ENCODE results near the gene PPP4R4.

Gene PPP4R4

GRCh38 chr14:94128216-94128839 lies 45.8 kb upstream of the PPP4R4 start:
- no peak for TF ChIP-seq CTCF (conservative IDR thresholded peaks at IDR 0.05; ENCODE audit: low read depth, low read length)
- DNase-seq (ENCODE audit: low read depth), result no peak
- no peak overlapping the region for H3K4me3 ChIP-seq (ENCODE audit: low read depth, low read length)

- H3K4me3 ChIP-seq (ENCODE audit: low read depth, low read length), result peak within 1 kb of the TSS; percentile 76
- peak; percentile 81 for DNase-seq (ENCODE audit: low read depth)
- peak; percentile 40 for TF ChIP-seq CTCF (conservative IDR thresholded peaks at IDR 0.05; ENCODE audit: low read depth, low read length)
Observed at GRCh38 chr14:94129111-94129757, 44.9 kb upstream of the PPP4R4 start, which contains the start of gene IFI27L2. IFI27L2 (minus strand) TSS chr14:94129604; CDS start chr14:94129564, 40 bp downstream.

- peak; percentile 61 for DNase-seq (ENCODE audit: low read depth)
- peak overlapping the region; percentile 76 for H3K4me3 ChIP-seq (ENCODE audit: low read depth, low read length)
- TF ChIP-seq CTCF (conservative IDR thresholded peaks at IDR 0.05; ENCODE audit: low read depth, low read length), result no peak
Observed at GRCh38 chr14:94129758-94130414, 44.2 kb upstream of the PPP4R4 start.

GRCh38 chr14:94132285-94132887 lies 41.7 kb upstream of the PPP4R4 start:
- no peak overlapping the region for H3K4me3 ChIP-seq (ENCODE audit: low read depth, low read length)
- peak; percentile 76 for TF ChIP-seq CTCF (conservative IDR thresholded peaks at IDR 0.05; ENCODE audit: low read depth, low read length)
- peak; percentile 81 for DNase-seq (ENCODE audit: low read depth)

GRCh38 chr14:94135476-94135875 lies 38.6 kb upstream of the PPP4R4 start:
- DNase-seq (ENCODE audit: low read depth), result no peak
- no peak for TF ChIP-seq CTCF (conservative IDR thresholded peaks at IDR 0.05; ENCODE audit: low read depth, low read length)
- no peak overlapping the region for H3K4me3 ChIP-seq (ENCODE audit: low read depth, low read length)

GRCh38 chr14:94136575-94137331 lies 37.4 kb upstream of the PPP4R4 start:
- no peak overlapping the region for H3K4me3 ChIP-seq (ENCODE audit: low read depth, low read length)
- peak; percentile 88 for DNase-seq (ENCODE audit: low read depth)
- peak; percentile 99 for TF ChIP-seq CTCF (conservative IDR thresholded peaks at IDR 0.05; ENCODE audit: low read depth, low read length)

Measured in choroid plexus epithelial cell (primary cell).